22Rv1 (cell line): ENCODE data around the gene APOM.

ENCODE experiments used
- CTCF ChIP-seq: fragments of 450-650 bp; IDR thresholded peaks from 2 replicates; pipeline ENCODE4 v1.5.1; 2017; ENCODE audit warnings: mild to moderate bottlenecking
- ZFX ChIP-seq: fragments of 450-650 bp; IDR thresholded peaks from 2 replicates; pipeline ENCODE4 v1.6.1; 2017; ENCODE audit warnings: antibody characterized with exemption, borderline replicate concordance

GRCh38 chr6:31658983-31659648 lies 3.4 kb downstream of the APOM start:
- TF ChIP-seq CTCF: no peak
- no peak for TF ChIP-seq ZFX
